ENCODE data around the gene NMT1.

DNA sequence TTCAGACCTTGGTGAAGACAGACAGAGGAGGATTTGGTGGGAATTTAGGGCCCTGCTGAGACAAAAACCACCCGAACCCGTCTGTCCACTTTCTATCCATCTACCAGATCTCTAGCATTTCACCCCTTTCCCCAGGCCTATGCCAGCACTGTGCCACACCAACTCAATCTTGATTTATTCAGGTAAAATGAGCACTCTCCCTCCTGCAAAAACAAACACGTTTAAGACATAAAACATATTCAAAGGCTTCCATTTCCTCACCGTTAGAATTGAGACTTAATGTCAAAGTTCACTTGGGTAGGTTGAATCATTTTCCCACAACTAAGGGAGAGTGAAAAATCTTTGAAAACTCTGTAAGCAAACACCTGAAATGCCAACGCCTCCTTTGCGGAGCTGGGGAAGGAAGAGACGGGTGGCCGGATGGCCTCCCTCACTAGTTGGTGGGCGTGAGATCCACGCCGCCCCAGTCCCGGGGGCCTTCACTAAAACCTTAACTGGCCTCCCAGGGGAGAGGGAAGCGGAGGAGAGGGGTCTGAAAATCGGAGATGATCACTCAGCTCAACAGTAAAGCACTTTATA is 10.5 kb upstream of the NMT1 start:
- TF ChIP-seq ZNF514 (tag by site-specific recombination; IDR thresholded peaks at IDR 0.05) (no peak), TCF7L2 (IDR thresholded peaks at IDR 0.05; ENCODE audit: borderline replicate concordance, low read depth, low read length) (no peak), ZNF292 (tag by site-specific recombination; IDR thresholded peaks at IDR 0.05; ENCODE audit: borderline replicate concordance, low read depth) (no peak), ZNF341 (tag by site-specific recombination; IDR thresholded peaks at IDR 0.05; ENCODE audit: low read depth) (no peak), ZNF561 (tag by site-specific recombination; IDR thresholded peaks at IDR 0.05; ENCODE audit: borderline replicate concordance) (no peak)
- TF ChIP-seq, protein P1, sequence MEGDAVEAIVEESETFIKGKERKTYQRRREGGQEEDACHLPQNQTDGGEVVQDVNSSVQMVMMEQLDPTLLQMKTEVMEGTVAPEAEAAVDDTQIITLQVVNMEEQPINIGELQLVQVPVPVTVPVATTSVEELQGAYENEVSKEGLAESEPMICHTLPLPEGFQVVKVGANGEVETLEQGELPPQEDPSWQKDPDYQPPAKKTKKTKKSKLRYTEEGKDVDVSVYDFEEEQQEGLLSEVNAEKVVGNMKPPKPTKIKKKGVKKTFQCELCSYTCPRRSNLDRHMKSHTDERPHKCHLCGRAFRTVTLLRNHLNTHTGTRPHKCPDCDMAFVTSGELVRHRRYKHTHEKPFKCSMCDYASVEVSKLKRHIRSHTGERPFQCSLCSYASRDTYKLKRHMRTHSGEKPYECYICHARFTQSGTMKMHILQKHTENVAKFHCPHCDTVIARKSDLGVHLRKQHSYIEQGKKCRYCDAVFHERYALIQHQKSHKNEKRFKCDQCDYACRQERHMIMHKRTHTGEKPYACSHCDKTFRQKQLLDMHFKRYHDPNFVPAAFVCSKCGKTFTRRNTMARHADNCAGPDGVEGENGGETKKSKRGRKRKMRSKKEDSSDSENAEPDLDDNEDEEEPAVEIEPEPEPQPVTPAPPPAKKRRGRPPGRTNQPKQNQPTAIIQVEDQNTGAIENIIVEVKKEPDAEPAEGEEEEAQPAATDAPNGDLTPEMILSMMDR (tag by site-specific recombination; IDR thresholded peaks at IDR 0.05): no peak

All from HEK293 (cell line).